ENCODE results near the gene EXOC2.

The EXOC2 gene

DNA sequence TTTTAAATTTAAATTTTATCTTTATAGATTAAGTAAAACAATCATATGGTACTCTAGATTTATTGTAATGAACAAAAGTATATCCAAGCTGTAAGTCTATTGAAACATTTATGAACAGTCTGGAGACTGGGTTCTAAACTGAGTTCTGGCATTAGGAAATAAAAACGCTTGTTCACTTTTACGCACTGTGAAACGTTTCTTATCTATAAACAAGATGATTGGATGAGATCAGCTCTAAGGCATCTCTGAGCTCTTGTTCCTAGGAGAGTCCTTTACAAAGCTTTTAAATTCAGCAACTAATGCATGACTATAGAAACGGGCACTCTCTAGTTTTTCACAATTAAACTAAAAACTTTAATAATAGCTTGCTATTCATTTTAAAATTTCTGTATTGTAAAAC lies 42.8 kb downstream of the EXOC2 start:
- no peak overlapping the region for H3K4me3 ChIP-seq (ENCODE audit: low read depth, low read length)
- TF ChIP-seq, protein P1, sequence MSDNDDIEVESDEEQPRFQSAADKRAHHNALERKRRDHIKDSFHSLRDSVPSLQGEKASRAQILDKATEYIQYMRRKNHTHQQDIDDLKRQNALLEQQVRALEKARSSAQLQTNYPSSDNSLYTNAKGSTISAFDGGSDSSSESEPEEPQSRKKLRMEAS (IDR thresholded peaks at IDR 0.05; ENCODE audit: low read depth, low read length), result no peak
- TF ChIP-seq MYC (IDR thresholded peaks at IDR 0.05; ENCODE audit: low read depth, low read length) (no peak), POLR2A (IDR thresholded peaks at IDR 0.05; ENCODE audit: extremely low read depth, insufficient read length) (no peak)
- TF ChIP-seq, protein P2, sequence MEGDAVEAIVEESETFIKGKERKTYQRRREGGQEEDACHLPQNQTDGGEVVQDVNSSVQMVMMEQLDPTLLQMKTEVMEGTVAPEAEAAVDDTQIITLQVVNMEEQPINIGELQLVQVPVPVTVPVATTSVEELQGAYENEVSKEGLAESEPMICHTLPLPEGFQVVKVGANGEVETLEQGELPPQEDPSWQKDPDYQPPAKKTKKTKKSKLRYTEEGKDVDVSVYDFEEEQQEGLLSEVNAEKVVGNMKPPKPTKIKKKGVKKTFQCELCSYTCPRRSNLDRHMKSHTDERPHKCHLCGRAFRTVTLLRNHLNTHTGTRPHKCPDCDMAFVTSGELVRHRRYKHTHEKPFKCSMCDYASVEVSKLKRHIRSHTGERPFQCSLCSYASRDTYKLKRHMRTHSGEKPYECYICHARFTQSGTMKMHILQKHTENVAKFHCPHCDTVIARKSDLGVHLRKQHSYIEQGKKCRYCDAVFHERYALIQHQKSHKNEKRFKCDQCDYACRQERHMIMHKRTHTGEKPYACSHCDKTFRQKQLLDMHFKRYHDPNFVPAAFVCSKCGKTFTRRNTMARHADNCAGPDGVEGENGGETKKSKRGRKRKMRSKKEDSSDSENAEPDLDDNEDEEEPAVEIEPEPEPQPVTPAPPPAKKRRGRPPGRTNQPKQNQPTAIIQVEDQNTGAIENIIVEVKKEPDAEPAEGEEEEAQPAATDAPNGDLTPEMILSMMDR (IDR thresholded peaks at IDR 0.05; ENCODE audit: low read depth, low read length), result no peak
- no peak for DNase-seq (ENCODE audit: low read depth)

DNA sequence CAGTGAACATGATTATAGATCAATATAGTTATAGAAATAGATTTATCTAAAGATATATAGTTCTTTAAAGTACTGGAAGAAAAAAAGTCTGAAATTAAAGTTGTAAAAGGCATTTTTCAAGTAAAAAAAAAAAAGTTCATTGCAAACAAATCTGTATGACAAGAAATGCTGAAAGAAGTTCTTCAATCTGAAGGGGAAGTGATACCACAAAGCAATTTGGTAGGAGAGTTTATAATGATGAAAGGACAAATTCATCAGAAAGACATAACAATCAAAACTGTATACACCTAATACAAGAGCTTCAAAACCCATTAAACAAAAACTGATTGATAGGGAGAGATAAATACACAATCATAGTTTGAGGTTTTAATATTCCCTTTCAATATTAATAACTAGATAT lies 50.1 kb downstream of the EXOC2 start:
- no peak for DNase-seq (ENCODE audit: low read depth)
- H3K4me3 ChIP-seq (ENCODE audit: low read depth, low read length), result no peak overlapping the region

DNA sequence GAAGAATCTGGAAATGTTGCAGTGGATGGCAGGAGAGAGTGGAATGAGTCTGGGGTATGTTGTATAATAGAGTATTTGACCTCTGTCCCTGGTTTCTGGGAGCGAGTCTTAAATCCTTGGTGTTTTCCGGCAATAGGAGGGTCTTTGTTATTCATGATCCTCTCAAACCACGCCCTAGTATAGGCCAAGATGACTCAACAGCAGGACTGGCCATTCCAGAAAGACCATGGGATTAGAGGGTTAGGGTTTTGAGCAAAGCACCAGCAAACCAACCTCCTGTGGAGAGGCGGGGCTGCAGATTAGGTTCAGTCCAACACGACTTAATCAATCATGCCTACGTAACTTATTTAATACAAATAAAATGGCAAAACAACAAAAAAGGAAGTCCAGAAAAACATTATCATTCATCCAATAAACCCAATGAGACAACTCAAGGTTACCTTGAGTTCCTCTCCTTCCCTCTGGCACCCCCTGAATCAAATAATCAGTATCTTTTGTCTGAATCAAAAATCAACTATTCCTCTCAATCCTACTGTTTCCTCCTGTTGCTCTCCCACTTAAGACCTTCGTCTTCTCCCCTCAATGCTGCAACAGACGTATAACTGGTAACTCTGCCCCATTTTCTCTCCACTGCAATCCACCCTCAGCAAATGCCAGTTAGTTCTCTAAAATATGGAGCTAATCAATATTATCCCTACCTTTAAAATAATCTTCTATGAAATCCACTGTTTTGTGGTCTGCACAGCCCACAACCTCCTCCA lies 51.5 kb downstream of the EXOC2 start:
- TF ChIP-seq MYC (IDR thresholded peaks at IDR 0.05; ENCODE audit: low read depth, low read length) (no peak), POLR2A (IDR thresholded peaks at IDR 0.05; ENCODE audit: extremely low read depth, insufficient read length) (no peak)
- TF ChIP-seq, protein P1 (IDR thresholded peaks at IDR 0.05; ENCODE audit: low read depth, low read length), result no peak
- TF ChIP-seq, protein P2 (IDR thresholded peaks at IDR 0.05; ENCODE audit: low read depth, low read length), result no peak
- H3K4me3 ChIP-seq (ENCODE audit: low read depth, low read length), result no peak overlapping the region
- DNase-seq (ENCODE audit: low read depth), result no peak

More for the DNA sequence above, 50.1 kb downstream of the EXOC2 start:
- TF ChIP-seq, protein P1 (IDR thresholded peaks at IDR 0.05; ENCODE audit: low read depth, low read length), result no peak
- TF ChIP-seq POLR2A (IDR thresholded peaks at IDR 0.05; ENCODE audit: extremely low read depth, insufficient read length) (no peak), MYC (IDR thresholded peaks at IDR 0.05; ENCODE audit: low read depth, low read length) (no peak)
- TF ChIP-seq, protein P2 (IDR thresholded peaks at IDR 0.05; ENCODE audit: low read depth, low read length), result no peak

DNA sequence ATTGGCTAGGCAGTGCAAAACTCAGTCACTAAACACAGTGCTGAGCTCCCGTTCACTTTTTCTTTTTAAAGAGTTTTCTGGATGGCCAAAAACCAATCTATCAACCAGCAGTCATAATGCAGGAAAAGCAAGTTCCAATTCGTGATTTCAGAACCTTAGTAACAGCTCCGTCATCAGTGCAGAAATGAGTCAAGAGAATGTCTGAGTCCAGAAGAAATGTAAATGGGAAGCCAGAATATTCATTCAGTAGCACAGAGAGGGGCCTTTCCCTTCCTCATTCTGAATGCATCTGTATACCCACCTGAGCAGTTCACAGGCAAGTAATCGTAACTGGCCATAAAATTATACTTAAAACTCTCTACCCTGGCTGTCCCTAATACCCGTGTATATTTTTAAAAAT lies 56.5 kb downstream of the EXOC2 start:
- DNase-seq (ENCODE audit: low read depth), result no peak
- no peak for TF ChIP-seq MYC (IDR thresholded peaks at IDR 0.05; ENCODE audit: low read depth, low read length)
- TF ChIP-seq POLR2A (IDR thresholded peaks at IDR 0.05; ENCODE audit: extremely low read depth, insufficient read length), result no peak
- TF ChIP-seq, protein P2 (IDR thresholded peaks at IDR 0.05; ENCODE audit: low read depth, low read length), result no peak
- TF ChIP-seq, protein P1 (IDR thresholded peaks at IDR 0.05; ENCODE audit: low read depth, low read length), result no peak
- no peak overlapping the region for H3K4me3 ChIP-seq (ENCODE audit: low read depth, low read length)

DNA sequence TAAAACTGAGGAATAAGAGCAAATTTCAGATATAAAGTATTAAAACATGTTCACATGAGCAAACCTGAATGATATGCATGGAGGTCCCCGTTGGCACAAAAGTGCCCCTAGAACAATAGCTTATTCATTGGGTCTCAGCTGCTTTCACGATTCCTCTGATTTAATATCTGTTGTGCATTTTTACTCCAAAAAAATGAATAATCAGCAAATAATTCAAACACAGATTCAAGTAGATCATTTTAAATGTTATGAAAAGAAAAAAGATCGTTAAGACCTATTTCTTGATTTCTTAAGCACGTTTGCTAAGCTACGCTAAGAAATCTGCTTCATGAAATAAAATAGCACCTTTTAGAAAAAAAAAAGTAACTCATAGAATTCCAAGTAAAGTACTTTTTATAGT lies 57.7 kb downstream of the EXOC2 start:
- TF ChIP-seq, protein P2 (IDR thresholded peaks at IDR 0.05; ENCODE audit: low read depth, low read length), result no peak
- TF ChIP-seq MYC (IDR thresholded peaks at IDR 0.05; ENCODE audit: low read depth, low read length), result no peak
- H3K4me3 ChIP-seq (ENCODE audit: low read depth, low read length), result no peak overlapping the region
- no peak for DNase-seq (ENCODE audit: low read depth)
